NCI-H524 (cell line): ENCODE results near the gene GLB1L.
"Not testable (repeated sequence)": the region's sequence is repeated elsewhere in the genome, so short reads cannot be mapped to it uniquely, and the experiment has no call there.

ENCODE experiments used
- DNase-seq, 2 experiments: peaks; one replicate each; lab custom pipeline; 2025; lab: John Stamatoyannopoulos, UW

GLB1L gene

GRCh38 chr2:219245148-219245898, at the start of gene GLB1L, which contains the start of gene STK16:
Gene GLB1L, minus strand, starts transcription at chr2:219245444. Its CDS starts 1,871 bp downstream, at chr2:219243573.
Gene STK16, plus strand, starts transcription at chr2:219245479. Its CDS starts 521 bp downstream, at chr2:219246000.
- DNase-seq: peak; percentile 59 to 85

GRCh38 chr2:219294356-219295351, 49.4 kb upstream of the GLB1L start:
- peak; percentile 54 to 73 for DNase-seq

GRCh38 chr2:219293736-219294231, 48.5 kb upstream of the GLB1L start:
- no peak for DNase-seq

- no peak for DNase-seq
Observed at GRCh38 chr2:219292616-219293015, 47.4 kb upstream of the GLB1L start.

GRCh38 chr2:219291910-219292490, 46.8 kb upstream of the GLB1L start:
- DNase-seq: no peak

- no peak for DNase-seq
Observed at GRCh38 chr2:219291394-219291793, 46.1 kb upstream of the GLB1L start.

- DNase-seq: no peak
Observed at GRCh38 chr2:219290381-219291171, 45.3 kb upstream of the GLB1L start.

- DNase-seq: no peak
Observed at GRCh38 chr2:219289537-219290361, 44.5 kb upstream of the GLB1L start.

GRCh38 chr2:219289195-219289536, 43.9 kb upstream of the GLB1L start:
- DNase-seq: no peak

GRCh38 chr2:219287580-219288265, 42.5 kb upstream of the GLB1L start:
- DNase-seq: no peak

GRCh38 chr2:219287116-219287440, 41.8 kb upstream of the GLB1L start:
- DNase-seq: not testable (repeated sequence)

- DNase-seq: no peak
Observed at GRCh38 chr2:219286436-219287115, 41.3 kb upstream of the GLB1L start.

GRCh38 chr2:219285894-219286425, 40.7 kb upstream of the GLB1L start:
- peak; percentile 11 to 36 for DNase-seq

GRCh38 chr2:219285373-219285735, 40.1 kb upstream of the GLB1L start:
- no peak for DNase-seq

GRCh38 chr2:219284501-219285372, 39.5 kb upstream of the GLB1L start:
- DNase-seq: no peak

GRCh38 chr2:219282943-219283581, 37.8 kb upstream of the GLB1L start:
- DNase-seq: no peak

- no peak for DNase-seq
Observed at GRCh38 chr2:219282375-219282774, 37.1 kb upstream of the GLB1L start.

- no peak for DNase-seq
Observed at GRCh38 chr2:219281588-219281987, 36.3 kb upstream of the GLB1L start.
